Jurkat, Clone E6-1 (cell line): Measurements from ENCODE around the gene ARIH2. TPM values are rescaled to one million over a fixed set of nuclear protein-coding genes. Genes with fewer than 3 reads are reported as not detected.
A peak's percentile ranks its signal among the peaks of the same experiment; 100 is the strongest.
"Not testable (repeated sequence)": the region's sequence is repeated elsewhere in the genome, so short reads cannot be mapped to it uniquely, and the experiment has no call there.

Experiments used
- DNase-seq: peaks from one replicate; pipeline ENCODE4 v3.0.0-alpha.2; 2011; ENCODE audit warnings: low read depth, low spot score
- H3K4me3 ChIP-seq: 2 replicates; pipeline ENCODE4 v1.5.1; 2011; ENCODE audit warnings: mild to moderate bottlenecking, low read length, control low read depth, moderate library complexity
- polyA plus RNA-seq: library from polyadenylated mRNA; unstranded; fragments of >200 nt; gene quantifications from one replicate; pipeline ENCODE4 v1.2.1, GENCODE V29; 2012; ENCODE audit warnings: missing spikeins; ENCODE audit not compliant: insufficient read length, insufficient read depth

ARIH2 gene
- polyA plus RNA-seq = 81.6 TPM

- peak; percentile 73 for DNase-seq
- H3K4me3 ChIP-seq = peak within 1 kb of the TSS; percentile 92
Observed at GRCh38 chr3:48918388-48919214, at the start of gene ARIH2. Gene ARIH2, plus strand, starts transcription at chr3:48918842. Its CDS starts 8,717 bp downstream, at chr3:48927559.

- DNase-seq = no peak
Observed at GRCh38 chr3:48877671-48878070, 41.0 kb upstream of the ARIH2 start.

DNA sequence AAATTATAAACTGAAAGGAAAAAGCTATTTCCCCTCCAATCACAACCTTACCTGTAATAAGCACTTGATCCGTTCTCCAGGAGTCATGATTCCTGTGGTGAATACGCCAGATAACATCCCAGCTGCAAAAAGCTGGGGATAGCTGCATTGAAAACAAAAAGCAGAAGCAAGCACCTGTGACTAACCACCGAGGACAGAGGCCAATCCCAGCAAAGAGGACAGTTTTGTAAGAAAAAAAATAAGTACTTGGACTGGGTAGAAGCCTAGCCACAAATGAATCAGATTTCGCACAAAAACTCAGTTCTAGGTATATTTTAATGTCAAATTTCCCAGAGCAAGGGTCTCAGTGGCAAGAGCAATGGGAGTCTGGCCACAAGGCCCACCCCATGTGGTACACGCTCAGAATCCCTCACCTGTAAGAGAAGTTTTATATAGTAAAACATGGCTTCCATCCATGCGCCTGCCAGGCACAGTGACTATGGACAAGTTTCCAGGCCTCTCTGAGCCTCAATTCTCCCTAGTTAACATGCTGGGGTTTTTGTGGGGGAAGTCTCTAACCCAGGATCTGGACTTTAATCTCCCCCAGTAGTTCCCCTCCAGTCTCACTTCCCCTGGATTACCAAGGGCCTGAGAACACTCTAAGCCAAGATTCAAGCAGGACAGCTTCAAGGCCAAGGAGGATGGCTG is 39.2 kb upstream of the ARIH2 start:
- H3K4me3 ChIP-seq = no peak overlapping the region
- no peak for DNase-seq

More at GRCh38 chr3:48877671-48878070, 41.0 kb upstream of the ARIH2 start:
- no peak overlapping the region for H3K4me3 ChIP-seq

DNA sequence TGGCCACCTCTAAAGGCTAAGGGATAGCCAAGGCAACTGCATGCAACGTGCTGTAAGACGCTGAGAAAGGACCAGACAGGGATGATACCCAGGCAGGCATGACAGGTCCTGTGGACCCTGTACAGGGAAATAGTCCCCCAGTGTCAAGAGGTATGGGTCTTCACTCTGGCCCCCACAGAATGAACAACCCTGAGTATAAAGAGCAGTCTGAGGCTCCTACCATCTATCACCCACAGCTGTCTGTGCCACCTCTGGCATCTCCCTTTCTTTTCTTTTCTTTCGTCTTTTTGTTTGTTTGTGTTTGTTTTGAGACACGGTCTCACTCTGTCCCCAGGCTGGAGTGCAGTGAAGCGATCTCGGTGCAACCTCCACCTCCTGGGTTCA is 38.7 kb upstream of the ARIH2 start:
- DNase-seq = no peak
- H3K4me3 ChIP-seq = no peak overlapping the region

DNA sequence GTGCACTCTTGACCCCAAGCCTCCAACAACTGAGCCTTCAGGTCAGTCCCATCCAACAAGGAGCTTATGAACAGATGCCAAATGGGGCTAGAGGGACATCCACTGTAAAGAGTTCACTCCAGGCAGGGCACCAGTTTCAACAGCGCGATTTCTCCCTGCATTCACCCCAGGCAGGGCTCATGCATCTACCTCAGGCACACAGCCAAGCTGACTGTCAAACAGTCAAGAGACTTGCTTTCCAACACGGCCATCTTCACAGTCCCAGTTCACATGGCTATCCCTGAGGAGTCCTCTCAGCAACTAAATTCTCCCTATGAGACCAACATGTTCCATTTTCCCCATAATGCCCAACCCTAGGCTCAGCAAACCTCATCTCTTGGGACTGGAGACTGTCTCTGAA is 37.6 kb upstream of the ARIH2 start:
- H3K4me3 ChIP-seq = no peak overlapping the region
- no peak for DNase-seq

- H3K4me3 ChIP-seq = no peak overlapping the region
- no peak for DNase-seq
Observed at GRCh38 chr3:48881652-48882114, 37.0 kb upstream of the ARIH2 start.

GRCh38 chr3:48885753-48886152 is 32.9 kb upstream of the ARIH2 start:
- DNase-seq = no peak
- no peak overlapping the region for H3K4me3 ChIP-seq

DNA sequence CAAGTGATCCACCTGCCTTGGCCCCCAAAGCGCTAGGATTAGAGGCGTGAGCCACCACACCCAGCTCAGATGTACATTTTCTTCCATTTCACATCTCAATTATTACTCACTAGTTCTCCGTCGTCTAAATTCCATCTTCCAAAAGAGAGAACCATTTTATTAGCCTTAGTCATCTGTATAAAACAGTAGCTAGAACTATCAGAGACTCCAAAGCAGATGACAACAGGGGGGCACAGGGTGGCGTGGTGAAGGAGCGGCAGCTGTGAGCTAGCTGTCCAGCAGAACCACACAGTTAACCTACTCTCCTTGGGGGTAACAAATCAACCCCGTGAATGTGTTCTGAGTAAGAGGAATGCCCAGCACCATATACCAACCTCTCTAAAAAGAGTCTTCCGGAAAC is 27.0 kb upstream of the ARIH2 start:
- H3K4me3 ChIP-seq = no peak overlapping the region
- no peak for DNase-seq

DNA sequence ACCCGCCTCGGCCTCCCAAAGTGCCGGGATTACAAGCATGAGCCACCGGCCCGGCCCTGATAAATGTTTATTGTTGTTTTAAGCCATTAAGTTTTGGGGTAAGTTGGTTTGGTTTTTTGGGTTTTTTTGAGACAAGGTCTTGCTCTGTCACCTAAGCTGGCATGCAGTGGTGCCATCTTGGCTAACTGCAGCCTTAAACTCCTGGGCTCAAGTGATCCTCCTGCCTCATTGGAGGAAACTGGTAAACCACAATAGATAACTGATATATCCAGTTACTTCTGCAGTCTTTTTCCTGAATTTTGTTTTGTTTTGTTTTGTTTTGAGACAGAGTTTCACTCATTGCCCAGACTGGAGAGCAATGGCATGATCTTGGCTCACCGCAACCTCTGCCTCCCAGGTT is 24.1 kb upstream of the ARIH2 start:
- DNase-seq = peak; percentile 31
- H3K4me3 ChIP-seq = no peak overlapping the region

DNA sequence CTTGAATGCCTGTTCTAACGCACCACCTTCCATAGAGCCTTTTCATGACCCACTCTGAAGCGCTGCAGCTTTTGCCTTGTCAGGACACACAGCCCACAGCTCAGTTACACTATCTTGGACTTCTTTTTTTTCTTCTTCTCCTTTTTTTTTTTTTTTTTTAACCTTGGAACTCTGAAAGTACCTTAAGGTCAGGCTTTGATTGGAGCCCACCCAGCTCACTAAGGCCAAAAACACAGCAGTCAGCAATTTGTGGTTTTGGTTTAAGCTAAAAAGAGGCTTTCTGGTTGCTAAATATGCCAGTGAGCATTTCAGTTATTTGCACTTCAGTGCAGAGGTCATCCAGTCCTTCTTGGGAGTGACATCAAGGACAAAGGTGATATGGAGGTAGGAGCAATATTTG is 21.7 kb upstream of the ARIH2 start:
- no peak overlapping the region for H3K4me3 ChIP-seq
- DNase-seq = no peak

DNA sequence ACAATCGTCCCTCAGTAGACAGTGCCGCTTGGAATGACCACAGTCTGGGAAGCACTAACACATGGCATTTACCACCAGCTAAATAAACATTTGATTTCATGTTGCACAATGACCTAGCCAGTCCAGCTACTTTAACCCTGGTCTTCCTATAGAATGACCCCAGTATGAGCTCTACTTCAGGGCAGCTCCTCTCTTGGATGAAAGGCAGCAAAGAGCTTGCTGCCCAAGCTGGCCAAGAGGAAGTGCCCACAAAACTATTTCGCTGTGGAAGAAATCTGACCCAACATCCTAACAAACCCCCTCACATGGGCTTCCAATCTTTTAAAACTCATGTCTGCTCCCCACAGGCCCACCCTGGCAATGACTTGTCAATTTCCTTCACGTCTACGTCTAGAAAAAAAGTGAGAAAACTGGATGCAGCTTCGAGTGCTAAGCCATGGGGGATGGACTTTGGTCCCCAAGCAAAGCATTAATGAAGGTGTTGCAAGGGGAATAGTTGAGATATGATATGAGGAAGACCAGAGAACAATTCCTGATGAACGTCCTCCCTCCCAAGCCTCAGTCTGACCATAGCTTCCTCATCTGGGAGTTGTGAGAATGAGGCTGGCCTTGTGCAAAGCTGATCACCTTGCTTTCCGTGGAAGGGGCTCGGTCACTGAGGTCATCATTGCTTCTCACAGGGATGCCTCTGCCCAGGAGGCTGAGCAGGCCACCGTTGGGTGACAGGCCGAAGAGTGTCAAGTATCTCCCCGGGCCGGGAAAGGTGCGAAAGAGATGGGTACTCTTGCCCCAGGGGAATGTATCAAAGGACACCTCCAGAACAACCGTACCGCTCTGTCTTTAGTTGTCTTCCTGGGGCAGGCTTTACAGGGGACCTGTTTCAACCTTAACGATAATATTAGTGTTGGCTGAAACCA is 20.9 kb upstream of the ARIH2 start:
- peak overlapping the region; percentile 93 for H3K4me3 ChIP-seq
- no peak for DNase-seq

DNA sequence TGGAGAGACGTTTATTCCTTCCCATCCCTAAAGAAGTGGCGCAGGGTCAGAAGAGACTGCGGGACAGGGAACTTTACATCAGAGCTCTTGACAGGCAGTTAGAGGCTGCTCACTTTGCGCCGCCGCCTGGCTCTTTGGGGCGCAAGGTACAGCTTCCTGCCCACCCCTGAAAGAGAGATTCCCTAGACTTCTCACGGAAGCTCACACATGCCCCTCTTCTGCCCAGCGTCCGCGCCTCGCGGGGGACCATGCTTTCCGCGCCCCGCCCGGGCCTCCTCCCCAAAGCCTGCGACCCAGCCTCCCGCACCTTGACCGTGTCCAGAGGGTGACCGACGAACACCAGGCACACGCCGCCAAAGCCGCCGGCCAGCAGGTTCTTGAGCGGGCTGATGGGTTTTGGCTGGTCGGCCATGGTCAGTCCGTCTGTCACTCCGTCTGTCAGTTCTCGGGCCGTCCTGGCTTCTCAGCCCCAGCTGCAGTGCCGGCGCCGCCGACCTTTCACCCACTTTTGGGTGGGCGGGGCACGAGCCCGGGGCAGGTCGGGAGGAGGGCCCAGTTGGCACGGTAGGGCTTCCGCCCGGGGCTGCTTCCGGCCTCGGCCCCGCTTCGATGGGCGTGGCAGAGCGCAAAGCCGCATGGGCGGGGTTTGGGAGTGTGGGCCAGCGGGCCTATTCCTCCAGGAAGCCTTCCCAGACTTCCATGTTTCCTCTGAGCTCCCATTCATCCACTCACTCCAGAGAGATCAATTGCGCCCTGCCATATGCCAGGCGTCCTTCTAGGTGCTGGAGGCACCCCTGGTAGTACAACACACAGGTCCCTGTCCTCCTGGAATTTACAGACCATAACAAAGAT is 20.0 kb upstream of the ARIH2 start, which contains the start of gene SLC25A20:
SLC25A20 (minus strand) TSS at position 500 of the 852 bp plus-strand sequence; CDS start at position 412, 88 bp downstream.
- H3K4me3 ChIP-seq = peak within 1 kb of the TSS; percentile 93
- peak; percentile 78 for DNase-seq

GRCh38 chr3:48899273-48899672 is 19.4 kb upstream of the ARIH2 start:
- DNase-seq = peak; percentile 65
- peak overlapping the region; percentile 93 for H3K4me3 ChIP-seq

DNA sequence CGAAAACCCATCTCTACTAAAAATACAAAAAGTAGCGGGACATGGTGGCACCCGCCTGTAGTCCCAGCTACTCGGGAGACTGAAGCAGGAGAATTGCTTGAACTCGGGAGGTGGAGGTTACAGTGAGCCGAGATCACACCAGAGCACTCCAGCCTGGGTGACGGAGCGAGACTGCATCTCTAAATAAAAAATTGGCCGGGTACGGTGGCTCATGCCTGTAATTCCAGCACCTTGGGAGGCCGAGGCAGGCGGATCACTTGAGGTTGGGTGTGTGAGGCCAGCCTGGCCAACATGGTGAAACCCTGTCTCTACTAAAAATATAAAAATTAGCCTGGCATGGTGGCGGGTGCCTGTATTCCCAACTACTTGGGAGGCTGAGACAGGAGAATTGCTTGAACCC is 11.6 kb upstream of the ARIH2 start:
- not testable (repeated sequence) for H3K4me3 ChIP-seq, DNase-seq

- no peak for DNase-seq
- H3K4me3 ChIP-seq = no peak overlapping the region
Observed at GRCh38 chr3:48915296-48915695, 3.3 kb upstream of the ARIH2 start.

DNA sequence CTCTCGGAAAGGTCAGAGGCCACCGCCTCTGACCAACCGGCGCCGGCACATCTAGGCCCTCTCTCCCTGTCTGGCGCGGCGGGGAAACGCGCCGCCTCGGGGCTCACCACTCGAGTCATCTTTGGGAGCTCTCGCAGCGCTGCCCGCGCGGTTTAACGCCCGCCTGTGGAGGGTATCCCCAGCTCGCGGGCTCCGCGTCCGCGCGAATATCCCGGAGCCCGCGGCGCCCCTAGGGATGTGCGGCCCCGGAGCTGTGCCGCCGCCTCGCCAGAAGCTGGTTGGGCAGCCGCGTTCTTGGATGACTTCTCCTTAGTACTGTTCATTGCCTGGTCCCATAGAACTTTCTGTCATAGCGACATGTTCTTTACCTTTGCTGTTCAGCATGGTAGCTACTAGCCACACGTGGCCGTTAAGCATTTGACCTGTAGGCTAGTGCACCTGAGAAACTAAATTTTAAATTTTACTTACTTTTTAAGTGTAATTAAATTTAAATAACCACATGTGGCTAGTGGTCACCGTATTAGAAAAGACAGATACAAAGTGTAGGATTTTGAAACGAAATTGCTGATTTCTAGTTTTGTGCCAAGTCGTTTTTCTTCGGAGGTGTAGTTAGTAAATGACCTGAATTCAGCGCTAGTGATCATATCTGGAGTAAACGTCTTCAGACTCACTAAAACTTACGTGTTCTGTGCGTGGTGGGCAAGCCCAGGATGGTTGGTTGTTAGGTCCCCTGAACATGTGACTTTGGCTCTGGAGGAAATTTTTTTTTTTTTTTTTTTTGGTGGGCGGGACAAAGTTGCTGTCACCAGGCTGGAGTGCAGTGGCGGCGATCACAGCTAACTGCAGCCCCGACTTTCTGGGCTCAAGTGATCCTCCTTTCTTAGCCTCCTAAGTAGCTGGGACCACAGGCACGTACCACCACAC is 835 bp downstream of the ARIH2 start:
- DNase-seq = peak; percentile 84
- H3K4me3 ChIP-seq = peak overlapping the region; percentile 92
